Panc1 (cell line): Measurements from ENCODE around the gene SKIC3.

ENCODE experiments used
- SIN3A ChIP-seq: IDR thresholded peaks from 2 replicates; pipeline ENCODE4 v1.6.1; 2012; ENCODE audit warnings: low read depth, mild to moderate bottlenecking, low read length, moderate library complexity, borderline replicate concordance; ENCODE audit not compliant: insufficient read depth
- TCF7L2 ChIP-seq: IDR thresholded peaks from 2 replicates; pipeline ENCODE4 v1.6.1; 2011; ENCODE audit warnings: mild to moderate bottlenecking, low read depth, low read length, inconsistent platforms
- TF ChIP-seq, protein P1 (sequence below): fragments of 450-650 bp; IDR thresholded peaks from 2 replicates; pipeline ENCODE4 v1.5.1; 2017; ENCODE audit warnings: mild to moderate bottlenecking
- TF ChIP-seq, protein P2 (sequence below), 2 experiments: IDR thresholded peaks; 2 replicates each; pipeline ENCODE4 v1.6.1; 2011 to 2012; ENCODE audit warnings: low read depth in 2 of 2, control low read depth in 1 of 2, low read length in 1 of 2, mild to moderate bottlenecking in 1 of 2, moderate library complexity in 1 of 2; ENCODE audit not compliant: insufficient read depth in 1 of 2

DNA sequence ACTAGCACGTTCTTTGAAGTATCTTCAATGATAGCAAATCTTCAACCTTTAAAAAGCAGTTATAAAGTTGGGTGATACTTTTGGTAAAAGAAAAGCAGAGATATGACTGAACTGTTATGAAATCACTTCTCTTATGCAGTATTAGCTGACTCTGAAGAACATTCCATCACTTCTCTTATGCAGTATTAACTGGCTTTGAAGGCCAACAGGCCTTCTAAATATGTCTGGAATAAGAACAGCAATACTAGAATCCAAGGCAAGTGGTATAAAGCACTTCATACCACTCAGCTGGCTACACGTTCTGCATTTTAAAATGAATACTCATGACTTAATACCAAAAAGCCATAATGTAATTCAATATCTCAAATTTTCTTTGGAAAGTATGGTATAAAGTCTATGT, 17.3 kb downstream of the SKIC3 start:
- TF ChIP-seq, protein P1, sequence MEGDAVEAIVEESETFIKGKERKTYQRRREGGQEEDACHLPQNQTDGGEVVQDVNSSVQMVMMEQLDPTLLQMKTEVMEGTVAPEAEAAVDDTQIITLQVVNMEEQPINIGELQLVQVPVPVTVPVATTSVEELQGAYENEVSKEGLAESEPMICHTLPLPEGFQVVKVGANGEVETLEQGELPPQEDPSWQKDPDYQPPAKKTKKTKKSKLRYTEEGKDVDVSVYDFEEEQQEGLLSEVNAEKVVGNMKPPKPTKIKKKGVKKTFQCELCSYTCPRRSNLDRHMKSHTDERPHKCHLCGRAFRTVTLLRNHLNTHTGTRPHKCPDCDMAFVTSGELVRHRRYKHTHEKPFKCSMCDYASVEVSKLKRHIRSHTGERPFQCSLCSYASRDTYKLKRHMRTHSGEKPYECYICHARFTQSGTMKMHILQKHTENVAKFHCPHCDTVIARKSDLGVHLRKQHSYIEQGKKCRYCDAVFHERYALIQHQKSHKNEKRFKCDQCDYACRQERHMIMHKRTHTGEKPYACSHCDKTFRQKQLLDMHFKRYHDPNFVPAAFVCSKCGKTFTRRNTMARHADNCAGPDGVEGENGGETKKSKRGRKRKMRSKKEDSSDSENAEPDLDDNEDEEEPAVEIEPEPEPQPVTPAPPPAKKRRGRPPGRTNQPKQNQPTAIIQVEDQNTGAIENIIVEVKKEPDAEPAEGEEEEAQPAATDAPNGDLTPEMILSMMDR, result no peak
- TF ChIP-seq, protein P2, sequence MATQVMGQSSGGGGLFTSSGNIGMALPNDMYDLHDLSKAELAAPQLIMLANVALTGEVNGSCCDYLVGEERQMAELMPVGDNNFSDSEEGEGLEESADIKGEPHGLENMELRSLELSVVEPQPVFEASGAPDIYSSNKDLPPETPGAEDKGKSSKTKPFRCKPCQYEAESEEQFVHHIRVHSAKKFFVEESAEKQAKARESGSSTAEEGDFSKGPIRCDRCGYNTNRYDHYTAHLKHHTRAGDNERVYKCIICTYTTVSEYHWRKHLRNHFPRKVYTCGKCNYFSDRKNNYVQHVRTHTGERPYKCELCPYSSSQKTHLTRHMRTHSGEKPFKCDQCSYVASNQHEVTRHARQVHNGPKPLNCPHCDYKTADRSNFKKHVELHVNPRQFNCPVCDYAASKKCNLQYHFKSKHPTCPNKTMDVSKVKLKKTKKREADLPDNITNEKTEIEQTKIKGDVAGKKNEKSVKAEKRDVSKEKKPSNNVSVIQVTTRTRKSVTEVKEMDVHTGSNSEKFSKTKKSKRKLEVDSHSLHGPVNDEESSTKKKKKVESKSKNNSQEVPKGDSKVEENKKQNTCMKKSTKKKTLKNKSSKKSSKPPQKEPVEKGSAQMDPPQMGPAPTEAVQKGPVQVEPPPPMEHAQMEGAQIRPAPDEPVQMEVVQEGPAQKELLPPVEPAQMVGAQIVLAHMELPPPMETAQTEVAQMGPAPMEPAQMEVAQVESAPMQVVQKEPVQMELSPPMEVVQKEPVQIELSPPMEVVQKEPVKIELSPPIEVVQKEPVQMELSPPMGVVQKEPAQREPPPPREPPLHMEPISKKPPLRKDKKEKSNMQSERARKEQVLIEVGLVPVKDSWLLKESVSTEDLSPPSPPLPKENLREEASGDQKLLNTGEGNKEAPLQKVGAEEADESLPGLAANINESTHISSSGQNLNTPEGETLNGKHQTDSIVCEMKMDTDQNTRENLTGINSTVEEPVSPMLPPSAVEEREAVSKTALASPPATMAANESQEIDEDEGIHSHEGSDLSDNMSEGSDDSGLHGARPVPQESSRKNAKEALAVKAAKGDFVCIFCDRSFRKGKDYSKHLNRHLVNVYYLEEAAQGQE (IDR thresholded peaks at IDR 0.05; ENCODE audit: insufficient read depth in 1 of 2, low read depth in 2 of 2, low read length in 1 of 2), result no peak
- TF ChIP-seq TCF7L2 (no peak), SIN3A (no peak)
